Chondrocyte (in vitro differentiated cells): ENCODE results near the gene ZNF771. TPM values are rescaled to one million over a fixed set of nuclear protein-coding genes. Genes with fewer than 3 reads are reported as not detected.
A peak's percentile ranks its signal among the peaks of the same experiment; 100 is the strongest.

Experiments used
- DNase-seq: peaks from one replicate; pipeline ENCODE4 v3.0.0; 2021; ENCODE audit warnings: mixed read lengths, low spot score
- H3K27ac Mint-ChIP-seq: one replicate; pipeline ENCODE4 v1.8.0; 2021; ENCODE audit warnings: mild to moderate bottlenecking, moderate library complexity, mixed read lengths; ENCODE audit not compliant: unreplicated experiment
- H3K27me3 Mint-ChIP-seq: 2 replicates; pipeline ENCODE4 v1.8.0; 2021; ENCODE audit warnings: low read depth, mixed read lengths
- H3K36me3 Mint-ChIP-seq: 2 replicates; pipeline ENCODE4 v1.8.0; 2021; ENCODE audit warnings: low read depth, mixed read lengths
- H3K4me1 Mint-ChIP-seq: 2 replicates; pipeline ENCODE4 v1.8.0; 2021; ENCODE audit warnings: low read depth, mild to moderate bottlenecking, mixed read lengths
- H3K4me3 Mint-ChIP-seq: one replicate; pipeline ENCODE4 v1.8.0; 2021; ENCODE audit warnings: mild to moderate bottlenecking, moderate library complexity, mixed read lengths; ENCODE audit not compliant: unreplicated experiment
- H3K9me3 Mint-ChIP-seq: 2 replicates; pipeline ENCODE4 v1.8.0; 2021; ENCODE audit warnings: low read depth, mixed read lengths
- total RNA-seq: library from RNA; stranded (reverse); gene quantifications from 3 replicates; pipeline ENCODE4 v1.2.1, GENCODE V29; 2021
- TF ChIP-seq, protein P1 (sequence below): fragments of 200-600 bp; sonication (generic); IDR thresholded peaks from 2 replicates; pipeline ENCODE4 v1.5.0; 2021; ENCODE audit warnings: antibody characterized with exemption, mild to moderate bottlenecking, moderate library complexity

The ZNF771 gene
- total RNA-seq, 1 donor from 2014 or later: 10.2 TPM

DNA sequence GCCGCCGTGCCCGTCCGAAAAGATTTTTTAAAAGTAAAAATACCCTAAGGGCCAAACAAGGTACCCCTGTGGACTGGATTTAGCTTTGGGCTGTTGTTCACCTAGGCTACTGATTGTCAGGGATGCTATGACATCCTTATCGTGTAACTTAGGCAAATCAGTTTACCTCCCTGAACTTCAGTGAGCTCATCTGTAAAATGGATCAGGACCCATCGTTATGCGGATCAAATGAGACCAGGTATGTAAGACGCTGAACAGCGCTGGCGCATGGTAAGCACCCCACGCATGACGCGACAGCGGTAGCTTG, 658 bp upstream of the ZNF771 start:
- Mint-ChIP-seq H3K36me3 (no peaks in the 10 kb centered on the region), H3K4me1 (peaks cover 22% of the 10 kb centered on the region), H3K27ac (peak overlapping the region; percentile 57), H3K9me3 (no peaks in the 10 kb centered on the region), H3K27me3 (no peaks in the 10 kb centered on the region), H3K4me3 (peak overlapping the region; percentile 70)
- TF ChIP-seq, protein P1, sequence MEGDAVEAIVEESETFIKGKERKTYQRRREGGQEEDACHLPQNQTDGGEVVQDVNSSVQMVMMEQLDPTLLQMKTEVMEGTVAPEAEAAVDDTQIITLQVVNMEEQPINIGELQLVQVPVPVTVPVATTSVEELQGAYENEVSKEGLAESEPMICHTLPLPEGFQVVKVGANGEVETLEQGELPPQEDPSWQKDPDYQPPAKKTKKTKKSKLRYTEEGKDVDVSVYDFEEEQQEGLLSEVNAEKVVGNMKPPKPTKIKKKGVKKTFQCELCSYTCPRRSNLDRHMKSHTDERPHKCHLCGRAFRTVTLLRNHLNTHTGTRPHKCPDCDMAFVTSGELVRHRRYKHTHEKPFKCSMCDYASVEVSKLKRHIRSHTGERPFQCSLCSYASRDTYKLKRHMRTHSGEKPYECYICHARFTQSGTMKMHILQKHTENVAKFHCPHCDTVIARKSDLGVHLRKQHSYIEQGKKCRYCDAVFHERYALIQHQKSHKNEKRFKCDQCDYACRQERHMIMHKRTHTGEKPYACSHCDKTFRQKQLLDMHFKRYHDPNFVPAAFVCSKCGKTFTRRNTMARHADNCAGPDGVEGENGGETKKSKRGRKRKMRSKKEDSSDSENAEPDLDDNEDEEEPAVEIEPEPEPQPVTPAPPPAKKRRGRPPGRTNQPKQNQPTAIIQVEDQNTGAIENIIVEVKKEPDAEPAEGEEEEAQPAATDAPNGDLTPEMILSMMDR: no peak
- DNase-seq: no peak

DNA sequence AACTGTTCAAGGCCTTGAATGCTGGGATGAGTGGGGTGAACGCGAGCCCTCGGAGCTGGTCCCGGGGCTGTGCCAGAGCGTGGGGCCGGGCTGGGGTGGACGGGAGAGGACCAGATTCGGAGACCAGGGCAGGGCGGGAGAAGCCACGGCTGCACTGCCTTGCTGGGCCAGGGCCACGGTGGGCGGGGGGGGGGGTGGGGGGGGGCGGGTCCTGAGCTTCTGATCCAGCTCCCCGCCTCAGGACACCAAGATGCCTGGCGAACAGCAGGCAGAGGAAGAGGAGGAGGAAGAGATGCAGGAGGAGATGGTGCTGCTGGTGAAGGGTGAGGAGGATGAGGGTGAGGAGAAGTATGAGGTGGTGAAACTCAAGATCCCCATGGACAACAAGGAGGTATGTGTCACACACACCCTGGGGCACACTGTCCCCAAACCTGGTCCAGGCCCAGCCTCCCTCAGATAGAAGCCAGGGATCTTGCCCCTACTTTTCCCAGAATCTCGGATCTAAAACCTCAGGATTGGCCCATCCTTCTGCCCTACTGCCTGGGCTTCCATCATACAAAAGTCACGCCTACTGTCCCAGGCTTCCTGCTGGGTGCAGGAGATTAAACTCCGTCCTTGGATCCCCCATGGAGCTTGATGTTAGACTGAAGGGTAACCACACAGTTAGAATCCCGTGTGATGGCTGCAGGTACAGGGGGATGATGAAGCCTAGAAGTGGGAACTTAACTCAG, 563 bp downstream of the ZNF771 start:
- H3K36me3 Mint-ChIP-seq: peaks cover 4% of the 10 kb centered on the region
- no peaks in the 10 kb centered on the region for H3K27me3 Mint-ChIP-seq
- peak overlapping the region; percentile 78 for H3K4me3 Mint-ChIP-seq
- no peaks in the 10 kb centered on the region for H3K9me3 Mint-ChIP-seq
- DNase-seq: no peak
- H3K27ac Mint-ChIP-seq: peak overlapping the region; percentile 89
- H3K4me1 Mint-ChIP-seq: peaks cover 25% of the 10 kb centered on the region
- TF ChIP-seq, protein P1: no peak

DNA sequence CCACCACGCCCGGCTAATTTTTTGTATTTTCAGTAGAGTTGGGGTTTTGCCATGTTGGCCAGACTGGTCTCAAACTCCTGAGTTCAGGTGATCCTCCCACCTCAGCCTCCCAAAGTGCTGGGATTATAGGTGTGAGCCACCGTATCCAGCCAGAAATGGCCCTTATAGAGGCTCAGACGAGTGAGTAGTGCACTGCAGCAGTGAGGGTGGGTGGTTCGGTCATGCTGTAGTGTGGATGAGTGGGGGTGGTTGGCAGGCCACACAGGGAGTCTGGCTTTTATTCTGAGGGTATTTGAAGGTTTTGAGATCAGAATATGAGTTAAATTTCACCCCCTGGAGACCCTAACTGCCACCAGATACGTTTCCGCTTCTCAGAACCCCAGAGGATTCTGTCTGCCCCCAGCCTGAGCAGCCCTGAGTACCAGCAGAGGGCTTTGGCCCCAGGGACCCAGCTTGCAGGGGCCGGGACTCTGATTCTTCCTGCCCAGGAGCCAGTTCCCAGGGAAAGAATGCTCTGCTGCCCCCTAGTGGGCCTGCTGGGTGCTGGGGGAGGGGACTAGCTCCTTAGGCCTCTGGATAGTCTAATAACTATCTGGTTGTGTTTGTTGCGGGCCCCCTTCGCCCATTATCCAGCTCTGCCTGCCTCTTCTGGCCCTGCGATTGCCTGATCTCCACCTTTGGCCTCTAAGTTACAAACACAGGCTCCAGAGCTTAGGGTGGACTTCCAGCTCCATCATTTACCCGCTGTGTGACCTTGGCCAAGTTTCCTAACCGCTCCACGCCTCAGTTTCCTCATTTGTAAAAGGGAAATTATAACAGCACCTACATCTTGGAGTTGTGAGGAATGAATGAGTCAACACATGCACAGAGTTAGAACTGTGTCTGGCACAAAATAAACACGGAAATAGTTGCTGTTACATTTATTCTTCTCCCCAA, 2.0 kb downstream of the ZNF771 start:
- Mint-ChIP-seq H3K27ac (peak overlapping the region; percentile 80), H3K36me3 (peaks cover 10% of the 10 kb centered on the region), H3K4me1 (peaks cover 25% of the 10 kb centered on the region), H3K27me3 (no peaks in the 10 kb centered on the region), H3K9me3 (no peaks in the 10 kb centered on the region), H3K4me3 (no peak overlapping the region)
- peak; percentile 93 for DNase-seq
- TF ChIP-seq, protein P1: peak; percentile 97

DNA sequence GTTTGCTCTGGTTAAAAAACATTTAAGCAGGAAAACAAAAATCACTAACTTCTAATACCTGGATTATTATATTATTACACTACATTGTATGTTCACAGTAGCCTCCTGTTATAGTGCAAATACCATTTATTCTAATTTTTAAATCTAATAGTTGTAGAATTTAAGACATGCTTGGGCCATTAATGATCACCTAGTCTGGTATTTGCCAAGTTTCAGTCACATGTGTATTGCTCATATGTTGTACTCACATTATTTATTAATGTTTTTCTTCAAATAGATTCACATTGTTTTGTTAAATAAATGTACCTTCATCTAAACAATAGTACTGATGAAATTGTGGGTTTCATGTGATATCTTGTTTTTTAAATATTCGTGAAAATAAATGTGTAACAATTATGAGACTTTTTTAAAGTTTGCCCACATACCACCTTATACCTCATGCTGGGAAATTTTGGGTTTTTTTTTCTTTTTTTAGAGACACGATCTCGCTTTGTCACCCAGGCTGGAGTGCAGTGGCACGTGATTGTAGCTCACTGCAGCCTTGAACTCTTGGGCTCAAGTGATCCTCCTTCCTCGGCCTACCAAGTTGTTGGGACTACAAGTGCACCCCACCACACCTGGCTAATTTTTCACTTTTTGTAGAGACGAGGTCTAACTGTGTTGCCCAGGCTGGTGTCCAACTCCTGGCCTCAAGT, 5.9 kb downstream of the ZNF771 start:
- TF ChIP-seq, protein P1: no peak
- Mint-ChIP-seq H3K4me1 (peaks cover 21% of the 10 kb centered on the region), H3K27me3 (no peaks in the 10 kb centered on the region), H3K9me3 (no peaks in the 10 kb centered on the region), H3K36me3 (peaks cover 12% of the 10 kb centered on the region), H3K4me3 (no peak overlapping the region), H3K27ac (no peak overlapping the region)
- no peak for DNase-seq

DNA sequence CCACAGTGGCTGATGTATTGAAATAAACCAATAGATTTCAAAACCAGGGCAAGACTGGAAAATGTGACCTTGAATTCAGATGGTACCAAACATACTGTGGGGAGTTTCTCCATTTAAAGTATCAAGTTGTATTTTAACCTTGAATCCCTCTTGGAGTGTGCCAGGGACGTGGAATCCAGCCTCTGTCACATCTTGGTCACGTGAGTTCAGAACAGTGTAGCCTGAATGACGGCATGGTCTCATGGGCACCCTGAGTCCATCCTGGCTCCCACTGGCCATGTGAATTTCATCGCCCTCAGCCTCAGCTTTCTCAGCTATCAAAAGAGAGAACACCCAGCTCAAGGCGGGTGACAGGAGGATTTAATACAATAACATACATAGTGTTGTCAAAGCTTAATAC, 6.8 kb downstream of the ZNF771 start:
- Mint-ChIP-seq H3K27me3 (no peaks in the 10 kb centered on the region), H3K9me3 (no peaks in the 10 kb centered on the region), H3K4me1 (peaks cover 17% of the 10 kb centered on the region), H3K4me3 (no peak overlapping the region), H3K27ac (no peak overlapping the region), H3K36me3 (peaks cover 12% of the 10 kb centered on the region)
- TF ChIP-seq, protein P1: no peak
- DNase-seq: no peak
